Mesenchymal stem cell (in vitro differentiated cells and primary cell): Measurements from ENCODE around the gene SIRPB2.

Experiments used
- DNase-seq: peaks from one replicate; pipeline ENCODE4 v3.0.0-alpha.2; 2013
- H2AFZ ChIP-seq: one replicate; pipeline ENCODE4 v1.6.1; 2013; ENCODE audit warnings: low read depth, mild to moderate bottlenecking, control low read depth, inconsistent platforms, low read length, moderate library complexity
- H2AK5ac ChIP-seq: 2 replicates; pipeline ENCODE4 v1.6.1; 2013; ENCODE audit warnings: low read length, moderate library complexity, mild to moderate bottlenecking, inconsistent platforms; ENCODE audit not compliant: severe bottlenecking
- H2BK120ac ChIP-seq: one replicate; pipeline ENCODE4 v1.6.1; 2013; ENCODE audit warnings: low read depth, mild to moderate bottlenecking, inconsistent platforms, low read length, moderate library complexity
- H2BK12ac ChIP-seq, 2 experiments: one replicate each; pipeline ENCODE4 v1.6.1; 2013; ENCODE audit warnings: inconsistent platforms in 2 of 2, low read length in 2 of 2, mild to moderate bottlenecking in 2 of 2, moderate library complexity in 2 of 2, control low read depth in 1 of 2
- H2BK15ac ChIP-seq: one replicate; pipeline ENCODE4 v1.6.1; 2013; ENCODE audit warnings: mild to moderate bottlenecking, low read depth, inconsistent platforms; ENCODE audit not compliant: poor library complexity, severe bottlenecking
- H2BK5ac ChIP-seq: 2 replicates; pipeline ENCODE4 v1.6.1; 2013; ENCODE audit warnings: low read depth, mild to moderate bottlenecking, low read length, control low read depth, inconsistent platforms; ENCODE audit not compliant: poor library complexity, severe bottlenecking
- H3K14ac ChIP-seq, 2 experiments: one replicate each; pipeline ENCODE4 v1.6.1; 2013; ENCODE audit warnings: inconsistent platforms in 2 of 2, low read length in 2 of 2, control low read depth in 1 of 2, mild to moderate bottlenecking in 1 of 2, moderate library complexity in 1 of 2
- H3K18ac ChIP-seq, 2 experiments: one replicate each; pipeline ENCODE4 v1.6.1; 2013; ENCODE audit warnings: inconsistent platforms in 2 of 2, low read length in 2 of 2, control low read depth in 1 of 2, low read depth in 1 of 2, mild to moderate bottlenecking in 1 of 2
- H3K23ac ChIP-seq, 2 experiments: one replicate each; pipeline ENCODE4 v1.6.1; 2013; ENCODE audit warnings: inconsistent platforms in 2 of 2, low read length in 2 of 2, mild to moderate bottlenecking in 2 of 2, moderate library complexity in 2 of 2, control low read depth in 1 of 2
- H3K27ac ChIP-seq: 2 replicates; pipeline ENCODE4 v1.5.1; 2013; ENCODE audit warnings: mild to moderate bottlenecking, moderate library complexity, low read length, control low read depth, inconsistent platforms; ENCODE audit not compliant: poor library complexity, severe bottlenecking
- H3K27me3 ChIP-seq, 2 experiments: 2 replicates each; pipeline versions ENCODE4 v1.6.1 to v1.7.0; 2013; ENCODE audit warnings: low read length in 2 of 2, mild to moderate bottlenecking in 2 of 2, moderate library complexity in 2 of 2, control low read depth in 1 of 2, inconsistent platforms in 1 of 2; ENCODE audit not compliant: control insufficient read depth in 1 of 2, insufficient read depth in 1 of 2
- H3K36me3 ChIP-seq, 2 experiments: 2 replicates each; pipeline versions ENCODE4 v1.6.1 to v1.7.0; 2013; ENCODE audit warnings: low read length in 2 of 2, control low read depth in 1 of 2, inconsistent platforms in 1 of 2, low read depth in 1 of 2, mild to moderate bottlenecking in 1 of 2; ENCODE audit not compliant: insufficient read depth in 2 of 2, control insufficient read depth in 1 of 2
- H3K4ac ChIP-seq, 2 experiments: one replicate each; pipeline ENCODE4 v1.6.1; 2013; ENCODE audit warnings: inconsistent platforms in 2 of 2, low read length in 2 of 2, mild to moderate bottlenecking in 2 of 2, moderate library complexity in 2 of 2, control low read depth in 1 of 2, low read depth in 1 of 2
- H3K4me1 ChIP-seq: 2 replicates; pipeline ENCODE4 v1.6.1; 2013; ENCODE audit warnings: low read depth, low read length, control low read depth; ENCODE audit not compliant: control insufficient read depth, insufficient read depth
- H3K4me2 ChIP-seq: 2 replicates; pipeline ENCODE4 v1.6.1; 2013; ENCODE audit warnings: low read length, mild to moderate bottlenecking, inconsistent platforms; ENCODE audit not compliant: poor library complexity, severe bottlenecking
- H3K4me3 ChIP-seq, 2 experiments: 2 replicates each; pipeline versions ENCODE4 v1.5.1 to v1.7.0; 2013; ENCODE audit warnings: low read length in 2 of 2, mild to moderate bottlenecking in 2 of 2, control low read depth in 1 of 2, low read depth in 1 of 2; ENCODE audit not compliant: insufficient read depth in 1 of 2
- H3K79me1 ChIP-seq: replicated peaks from 2 replicates; pipeline ENCODE4 v1.6.1; 2013; ENCODE audit warnings: mild to moderate bottlenecking, control low read depth, low read length, inconsistent platforms; ENCODE audit not compliant: poor library complexity, severe bottlenecking
- H3K9ac ChIP-seq: 2 replicates; pipeline ENCODE4 v1.7.0; 2013; ENCODE audit warnings: mild to moderate bottlenecking, low read length, moderate library complexity
- H3K9me3 ChIP-seq: 2 replicates; pipeline ENCODE4 v1.7.0; 2013; ENCODE audit warnings: mild to moderate bottlenecking, low read length; ENCODE audit not compliant: control insufficient read depth
- H4K8ac ChIP-seq: one replicate; pipeline ENCODE4 v1.6.1; 2013; ENCODE audit warnings: inconsistent platforms, mild to moderate bottlenecking, low read length, moderate library complexity
- H4K91ac ChIP-seq: one replicate; pipeline ENCODE4 v1.6.1; 2013; ENCODE audit warnings: mild to moderate bottlenecking, low read length, inconsistent platforms
- WGBS: methylation state at CpG from one replicate; pipeline ENCODE4 v1.1.7; 2013; ENCODE audit warnings: mixed read lengths; 5-methylcytosine and 5-hydroxymethylcytosine counted together

Gene SIRPB2

GRCh38 chr20:1468117-1468624 lies 23.0 kb downstream of the SIRPB2 start:
- WGBS: 85% methylated on average over 7 of the region's 7 CpGs
- DNase-seq: no peak
- Histone ChIP-seq H3K9me3 (no peaks in the 10 kb centered on the region), H3K4me3 (no peak overlapping the region), H2BK15ac (no peak overlapping the region), H3K4me2 (no peak overlapping the region), H2BK12ac (no peak overlapping the region), H3K23ac (no peak overlapping the region), H3K18ac (no peak overlapping the region), H4K8ac (no peak overlapping the region), H3K14ac (no peak overlapping the region), H4K91ac (no peak overlapping the region), H2AFZ (no peak overlapping the region), H2BK5ac (no peak overlapping the region), H3K4ac (no peak overlapping the region), H3K27ac (no peak overlapping the region), H3K79me1 (peaks cover 7% of the 10 kb centered on the region), H3K4me1 (peaks cover 19% of the 10 kb centered on the region), H3K9ac (no peak overlapping the region), H2BK120ac (no peak overlapping the region), H2AK5ac (peak overlapping the region; percentile 75), H3K36me3 (peaks cover 7 to 22% of the 10 kb centered on the region in 2 experiments), H3K27me3 (no peaks in the 10 kb centered on the region)

DNA sequence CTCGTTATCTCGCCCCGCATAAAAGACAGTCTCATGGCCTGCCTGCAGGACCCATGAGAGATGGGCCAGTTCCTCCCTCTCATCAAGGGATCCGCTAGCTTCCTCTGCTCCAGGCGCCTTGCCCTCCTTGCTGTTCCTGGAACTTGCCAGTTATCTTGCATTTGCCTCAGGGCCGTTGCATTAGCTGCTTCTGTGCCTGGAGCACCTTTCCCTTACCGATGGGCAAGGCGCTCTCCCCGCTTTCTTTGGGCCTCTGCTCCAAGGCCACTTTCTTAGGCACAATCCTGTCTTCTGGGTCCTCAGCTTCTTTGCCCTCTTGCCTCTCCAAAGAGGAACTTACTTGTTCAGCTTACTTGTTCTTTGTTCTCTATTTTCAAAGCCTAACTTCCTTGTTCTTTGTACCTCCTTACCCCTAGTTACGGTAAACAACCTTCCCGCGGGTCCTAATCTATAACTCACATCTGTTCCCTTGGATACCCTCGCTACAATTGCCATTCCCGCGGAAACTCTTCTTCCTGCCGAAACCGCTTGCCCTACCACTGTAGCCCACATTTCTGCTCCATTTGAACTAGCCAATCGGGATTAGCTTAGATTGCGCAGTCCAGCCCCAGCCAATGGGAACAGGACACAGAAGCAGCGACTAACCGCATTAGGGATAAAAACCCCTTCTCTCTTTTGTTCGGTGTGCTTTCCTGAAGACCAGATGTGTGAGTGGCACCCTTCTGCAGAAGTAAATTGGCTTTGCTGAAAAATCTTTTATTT lies 23.7 kb downstream of the SIRPB2 start:
- H3K4me1 ChIP-seq: peaks cover 19% of the 10 kb centered on the region
- H3K27me3 ChIP-seq: no peaks in the 10 kb centered on the region
- no peaks in the 10 kb centered on the region for H3K9me3 ChIP-seq
- H3K36me3 ChIP-seq: peaks cover 7 to 28% of the 10 kb centered on the region in 2 experiments
- H3K18ac ChIP-seq: no peak overlapping the region
- H3K4me2 ChIP-seq: no peak overlapping the region
- H4K8ac ChIP-seq: peak overlapping the region; percentile 43
- H3K23ac ChIP-seq: no peak overlapping the region
- H4K91ac ChIP-seq: no peak overlapping the region
- no peak overlapping the region for H2BK15ac ChIP-seq
- no peak overlapping the region for H2AFZ ChIP-seq
- H3K14ac ChIP-seq: no peak overlapping the region
- no peak overlapping the region for H3K4ac ChIP-seq
- no peak overlapping the region for H2BK12ac ChIP-seq
- peak overlapping the region; percentile 75 for H2AK5ac ChIP-seq
- H3K79me1 ChIP-seq: peaks cover 10% of the 10 kb centered on the region
- 74% methylated on average over 22 of the region's 22 CpGs for WGBS
- H3K9ac ChIP-seq: no peak overlapping the region
- no peak overlapping the region for H3K4me3 ChIP-seq
- no peak for DNase-seq
- peak overlapping the region; percentile 23 for H3K27ac ChIP-seq
- H2BK120ac ChIP-seq: no peak overlapping the region
- no peak overlapping the region for H2BK5ac ChIP-seq

GRCh38 chr20:1467082-1467354 lies 24.2 kb downstream of the SIRPB2 start:
- no peak overlapping the region for H3K23ac ChIP-seq
- peaks cover 12% of the 10 kb centered on the region for H3K79me1 ChIP-seq
- H4K8ac ChIP-seq: peak overlapping the region; percentile 43
- H3K4me2 ChIP-seq: no peak overlapping the region
- no peak overlapping the region for H3K9ac ChIP-seq
- H2AFZ ChIP-seq: no peak overlapping the region
- H4K91ac ChIP-seq: no peak overlapping the region
- no peak overlapping the region for H3K4me3 ChIP-seq
- H3K4ac ChIP-seq: no peak overlapping the region
- no peak overlapping the region for H3K18ac ChIP-seq
- no peak overlapping the region for H2BK5ac ChIP-seq
- no peaks in the 10 kb centered on the region for H3K27me3 ChIP-seq
- WGBS: 5% methylated on average over 6 of the region's 7 CpGs
- H2AK5ac ChIP-seq: no peak overlapping the region
- no peak overlapping the region for H2BK12ac ChIP-seq
- no peak for DNase-seq
- H3K27ac ChIP-seq: peak overlapping the region; percentile 23
- H3K14ac ChIP-seq: no peak overlapping the region
- no peak overlapping the region for H2BK120ac ChIP-seq
- no peaks in the 10 kb centered on the region for H3K9me3 ChIP-seq
- H2BK15ac ChIP-seq: no peak overlapping the region
- peaks cover 7 to 31% of the 10 kb centered on the region in 2 experiments for H3K36me3 ChIP-seq
- peaks cover 21% of the 10 kb centered on the region for H3K4me1 ChIP-seq

GRCh38 chr20:1466211-1467081 lies 24.8 kb downstream of the SIRPB2 start, which contains the start of gene NSFL1C:
TSS of gene NSFL1C (minus strand) at chr20:1466849. CDS start at chr20:1466824, 25 bp downstream.
- H3K9me3 ChIP-seq: no peaks in the 10 kb centered on the region

More at GRCh38 chr20:1466211-1467081, 24.8 kb downstream of the SIRPB2 start, which contains the start of gene NSFL1C:
- H3K14ac ChIP-seq: peak within 1 kb of the TSS in 1 of 2 experiments; percentile 96
- H2BK5ac ChIP-seq: peak within 1 kb of the TSS; percentile 59
- H3K79me1 ChIP-seq: peaks cover 12% of the 10 kb centered on the region
- peak within 1 kb of the TSS; percentile 94 to 96 for H3K18ac ChIP-seq
- peak within 1 kb of the TSS; percentile 87 for H2AFZ ChIP-seq
- peak within 1 kb of the TSS; percentile 94 for H3K9ac ChIP-seq
- H3K36me3 ChIP-seq: peaks cover 7 to 37% of the 10 kb centered on the region in 2 experiments
- peak within 1 kb of the TSS; percentile 23 for H3K27ac ChIP-seq
- H3K4me2 ChIP-seq: peak within 1 kb of the TSS; percentile 78
- H3K4ac ChIP-seq: peak within 1 kb of the TSS in 1 of 2 experiments; percentile 56
- peak within 1 kb of the TSS in 1 of 2 experiments; percentile 11 for H2BK12ac ChIP-seq
- no peaks in the 10 kb centered on the region for H3K27me3 ChIP-seq
- under 1% methylated on average over 98 of the region's 104 CpGs for WGBS
- H3K23ac ChIP-seq: peak within 1 kb of the TSS in 1 of 2 experiments; percentile 94
- H3K4me3 ChIP-seq: peak within 1 kb of the TSS; percentile 92 to 99
- peak within 1 kb of the TSS; percentile 74 for H2BK15ac ChIP-seq
- peak; percentile 92 for DNase-seq
- H4K91ac ChIP-seq: peak within 1 kb of the TSS; percentile 93
- H4K8ac ChIP-seq: peak within 1 kb of the TSS; percentile 90
- peak within 1 kb of the TSS; percentile 45 for H2BK120ac ChIP-seq
- peaks cover 22% of the 10 kb centered on the region for H3K4me1 ChIP-seq
- H2AK5ac ChIP-seq: peak within 1 kb of the TSS; percentile 17
